Measurements from ENCODE around the gene NEK1.

DNA sequence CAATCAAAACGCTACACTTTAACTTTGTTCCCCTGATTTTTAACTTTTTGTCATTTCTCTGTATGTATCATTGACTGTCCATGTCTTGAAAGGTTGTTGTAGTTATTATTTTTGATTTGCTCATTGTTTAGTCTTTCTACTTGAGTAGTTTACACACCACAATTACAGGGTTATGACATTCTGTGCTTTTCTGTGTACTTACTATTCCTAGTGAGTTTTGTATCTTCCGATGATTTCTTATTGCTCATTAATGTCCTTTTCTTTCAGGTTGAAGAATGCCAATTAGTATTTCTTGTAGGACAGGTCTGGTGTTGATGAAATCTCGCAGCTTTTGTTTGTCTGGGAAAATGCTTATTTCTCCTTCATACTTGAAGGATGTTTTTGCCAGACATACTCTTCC, 252.4 kb downstream of the NEK1 start:
- TF ChIP-seq TAF1 (IDR thresholded peaks at IDR 0.05; ENCODE audit: borderline replicate concordance, low read depth, low read length) (no peak), RAD21 (IDR thresholded peaks at IDR 0.05; ENCODE audit: low read length) (no peak), RXRA (IDR thresholded peaks at IDR 0.05; ENCODE audit: borderline replicate concordance, low read depth) (no peak), SMC3 (IDR thresholded peaks at IDR 0.05; ENCODE audit: low read depth, low read length) (no peak), FOXM1 (IDR thresholded peaks at IDR 0.05; ENCODE audit: low read depth) (no peak), POLR2AphosphoS5 (IDR thresholded peaks at IDR 0.05; ENCODE audit: low read depth, low read length) (no peak)
- TF ChIP-seq, protein P1, sequence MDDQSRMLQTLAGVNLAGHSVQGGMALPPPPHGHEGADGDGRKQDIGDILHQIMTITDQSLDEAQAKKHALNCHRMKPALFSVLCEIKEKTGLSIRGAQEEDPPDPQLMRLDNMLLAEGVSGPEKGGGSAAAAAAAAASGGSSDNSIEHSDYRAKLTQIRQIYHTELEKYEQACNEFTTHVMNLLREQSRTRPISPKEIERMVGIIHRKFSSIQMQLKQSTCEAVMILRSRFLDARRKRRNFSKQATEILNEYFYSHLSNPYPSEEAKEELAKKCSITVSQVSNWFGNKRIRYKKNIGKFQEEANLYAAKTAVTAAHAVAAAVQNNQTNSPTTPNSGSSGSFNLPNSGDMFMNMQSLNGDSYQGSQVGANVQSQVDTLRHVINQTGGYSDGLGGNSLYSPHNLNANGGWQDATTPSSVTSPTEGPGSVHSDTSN (IDR thresholded peaks at IDR 0.05) = no peak
- TF ChIP-seq, protein P2, sequence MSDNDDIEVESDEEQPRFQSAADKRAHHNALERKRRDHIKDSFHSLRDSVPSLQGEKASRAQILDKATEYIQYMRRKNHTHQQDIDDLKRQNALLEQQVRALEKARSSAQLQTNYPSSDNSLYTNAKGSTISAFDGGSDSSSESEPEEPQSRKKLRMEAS (IDR thresholded peaks at IDR 0.05; ENCODE audit: low read depth) = no peak
